NB4 (cell line): Measurements from ENCODE around the gene EIF4A2.

Experiments used
- DNase-seq: peaks from one replicate; pipeline ENCODE4 v3.0.0; 2010; ENCODE audit warnings: low read depth
- H3K4me3 ChIP-seq: one replicate; pipeline ENCODE4 v1.5.1; 2011; ENCODE audit warnings: mild to moderate bottlenecking, low read depth, low read length, moderate library complexity
- CTCF ChIP-seq: IDR thresholded peaks from one replicate; pipeline ENCODE4 v1.5.1; 2012; ENCODE audit warnings: low read depth, low read length
- MAX ChIP-seq: IDR thresholded peaks from 2 replicates; pipeline ENCODE4 v1.6.1; 2011; ENCODE audit warnings: low read depth, low read length
- MYC ChIP-seq: IDR thresholded peaks from 2 replicates; pipeline ENCODE4 v1.6.1; 2011; ENCODE audit warnings: low read depth, low read length
- POLR2A ChIP-seq: IDR thresholded peaks from 2 replicates; pipeline ENCODE4 v1.6.1; 2011; ENCODE audit warnings: mild to moderate bottlenecking; ENCODE audit not compliant: insufficient read length; ENCODE audit errors: extremely low read depth

EIF4A2 gene

DNA sequence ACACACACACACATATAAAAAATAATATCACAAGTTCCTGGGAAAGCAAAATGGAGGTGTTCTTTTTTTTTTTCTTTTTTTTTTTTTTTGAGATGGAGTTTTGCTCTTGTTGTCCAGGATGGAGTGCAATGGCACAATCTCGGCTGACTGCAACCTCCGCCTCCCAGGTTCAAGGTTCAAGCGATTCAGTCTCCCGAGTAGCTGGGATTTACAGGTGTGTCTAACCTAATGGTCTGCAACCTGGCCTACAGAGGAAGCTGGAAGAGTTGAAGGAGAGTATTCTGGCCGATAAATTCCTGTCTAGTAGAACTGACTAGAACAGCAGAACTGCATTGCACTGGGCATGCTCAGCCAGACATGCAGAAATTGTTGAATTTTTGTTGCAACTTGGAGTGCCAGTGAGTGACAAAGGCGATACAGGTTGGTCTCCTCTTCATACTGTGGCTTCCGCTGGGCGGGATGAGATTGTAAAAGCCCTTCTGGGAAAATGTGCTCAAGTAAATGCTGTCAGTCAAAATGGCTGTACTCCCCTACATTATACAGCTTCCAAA is 22.4 kb upstream of the EIF4A2 start:
- DNase-seq: no peak
- TF ChIP-seq POLR2A (no peak), CTCF (no peak), MYC (no peak), MAX (no peak)
- no peak overlapping the region for H3K4me3 ChIP-seq

- TF ChIP-seq POLR2A (no peak), MAX (no peak), CTCF (no peak), MYC (no peak)
- H3K4me3 ChIP-seq: peak overlapping the region; percentile 68
- no peak for DNase-seq
These were observed 11.1 kb upstream of the EIF4A2 start for GRCh38 chr3:186772281-186772694.

- TF ChIP-seq MAX (peak; percentile 99), POLR2A (peak; percentile 43), MYC (peak; percentile 100), CTCF (no peak)
- peak overlapping the region; percentile 68 for H3K4me3 ChIP-seq
- peak; percentile 88 for DNase-seq
These were observed 10.5 kb upstream of the EIF4A2 start for GRCh38 chr3:186772701-186773417.

DNA sequence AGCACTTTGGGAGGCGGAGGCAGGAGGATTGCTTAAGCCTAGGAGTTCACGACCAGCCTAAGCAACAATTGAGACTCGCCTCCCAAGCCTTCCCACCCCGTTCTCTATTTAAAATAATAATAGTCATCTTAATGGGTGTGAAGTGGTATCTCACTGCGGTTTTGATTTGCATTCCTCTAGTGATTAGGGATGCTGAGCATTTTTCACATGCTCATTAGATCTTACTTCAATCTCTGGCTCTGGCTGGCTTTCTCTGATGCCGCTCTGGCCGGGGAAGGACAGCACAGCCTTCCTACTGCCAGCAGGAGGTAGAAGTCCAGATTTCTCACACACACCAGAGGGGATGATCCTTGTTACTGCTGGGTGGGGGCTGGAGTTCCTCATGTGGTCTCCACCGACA is 7.4 kb upstream of the EIF4A2 start:
- DNase-seq: no peak
- H3K4me3 ChIP-seq: no peak overlapping the region
- TF ChIP-seq MAX (no peak), CTCF (no peak), MYC (no peak), POLR2A (no peak)

GRCh38 chr3:186779204-186779603 is 4.2 kb upstream of the EIF4A2 start:
- DNase-seq: no peak
- H3K4me3 ChIP-seq: no peak overlapping the region
- TF ChIP-seq MAX (no peak), POLR2A (no peak), MYC (no peak), CTCF (no peak)
